GM21390 (cell line): Measurements from ENCODE around the gene HSPB6.

Experiments used
- ATAC-seq: cut with Tn5 transposase; IDR thresholded peaks from one replicate; pipeline ENCODE4 v1.9.1; 2021; ENCODE audit not compliant: unreplicated experiment

Gene HSPB6

GRCh38 chr19:35746531-35746930 lies 10.3 kb downstream of the HSPB6 start:
- no peak for ATAC-seq

DNA sequence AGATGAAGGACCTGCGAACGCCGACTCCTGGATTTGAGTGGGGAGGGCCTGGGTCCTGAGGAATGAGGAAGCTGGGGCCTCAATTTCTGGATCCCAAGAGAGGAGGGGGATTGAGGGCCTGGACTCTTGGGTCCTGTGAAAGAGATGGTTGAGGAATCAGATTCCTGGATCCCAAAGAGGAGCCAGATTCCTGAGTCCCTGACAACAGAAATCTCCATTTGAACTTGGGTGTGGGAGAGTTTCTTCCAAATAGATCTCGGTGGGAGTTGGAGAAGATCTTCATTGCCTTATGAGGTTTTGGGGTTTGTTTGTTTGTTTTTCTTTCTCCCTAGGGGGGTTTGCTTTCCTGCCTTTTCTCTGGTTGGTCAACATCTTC lies 10.8 kb downstream of the HSPB6 start:
- ATAC-seq: no peak

DNA sequence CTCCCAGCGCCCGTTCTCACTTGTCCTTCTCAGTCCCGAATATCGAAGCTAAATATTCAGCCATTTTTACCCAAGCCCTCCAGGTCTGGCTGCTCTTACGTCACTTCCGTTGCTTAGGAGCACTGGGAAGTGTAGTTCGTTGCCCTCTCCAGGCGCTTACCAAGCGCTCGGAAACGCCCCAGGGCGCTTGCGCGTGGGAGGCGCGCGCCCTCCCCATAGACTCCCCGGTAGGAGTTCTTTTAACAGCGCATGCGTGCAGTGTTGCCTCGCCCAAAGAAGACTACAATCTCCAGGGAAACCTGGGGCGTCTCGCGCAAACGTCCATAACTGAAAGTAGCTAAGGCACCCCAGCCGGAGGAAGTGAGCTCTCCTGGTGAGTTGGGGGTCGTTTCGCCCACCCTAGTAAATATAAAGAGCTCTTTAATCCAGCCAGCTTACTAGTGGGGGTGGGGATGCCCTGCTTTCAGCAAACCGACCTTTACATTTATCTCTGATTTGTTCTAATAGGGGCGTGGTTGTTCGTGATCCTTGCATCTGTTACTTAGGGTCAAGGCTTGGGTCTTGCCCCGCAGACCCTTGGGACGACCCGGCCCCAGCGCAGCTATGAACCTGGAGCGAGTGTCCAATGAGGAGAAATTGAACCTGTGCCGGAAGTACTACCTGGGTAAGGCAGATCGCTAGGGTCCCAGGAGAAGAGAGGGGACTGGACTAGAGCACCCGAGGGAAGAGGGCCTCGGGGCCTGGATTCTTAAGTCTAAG lies 11.3 kb downstream of the HSPB6 start, which contains the start of the genes PSENEN and U2AF1L4:
PSENEN (plus strand) TSS at position 324 of the 759 bp plus-strand sequence; CDS start at position 604, 280 bp downstream.
U2AF1L4 (minus strand) TSS at position 91 of the 759 bp plus-strand sequence; CDS start at position 64, 27 bp downstream.
- peak; percentile 40 for ATAC-seq

GRCh38 chr19:35744430-35745327 lies 12.2 kb downstream of the HSPB6 start:
- ATAC-seq: peak; percentile 34

- ATAC-seq: no peak
Observed at GRCh38 chr19:35743640-35744429, 13.0 kb downstream of the HSPB6 start.

DNA sequence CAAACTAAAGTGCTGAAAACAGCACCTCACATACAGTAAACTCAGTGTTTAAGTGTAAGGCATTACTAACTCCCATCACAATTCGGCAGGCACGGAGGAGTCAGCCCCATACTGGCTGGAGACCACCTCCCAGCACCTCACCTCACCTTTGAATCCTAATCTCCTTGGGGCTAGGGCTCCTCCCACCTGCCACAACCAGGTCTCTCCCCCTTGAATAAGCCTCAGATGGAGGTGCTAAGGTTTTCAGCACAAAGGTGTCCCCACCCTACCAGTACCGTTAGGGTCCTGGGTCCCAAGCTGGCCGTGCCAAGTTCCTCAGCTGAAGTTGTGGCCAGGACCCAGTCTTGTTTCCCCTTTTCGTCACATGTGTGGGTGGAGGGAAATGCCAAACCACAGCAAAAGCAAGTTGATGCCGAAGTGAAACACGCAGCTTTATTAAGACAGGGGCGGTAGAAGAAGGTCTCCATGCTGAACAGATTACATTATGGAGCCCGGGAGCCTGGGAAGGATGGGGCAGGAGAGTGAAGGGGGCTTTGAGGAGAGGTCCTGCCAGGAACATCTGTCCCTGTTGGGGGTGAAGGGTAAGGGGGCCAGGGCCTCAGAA lies 14.6 kb downstream of the HSPB6 start, which contains the start of gene IGFLR1:
IGFLR1 (minus strand) TSS at position 332 of the 604 bp plus-strand sequence. CDS start 1,272 bp downstream, outside the sequence.
- ATAC-seq: no peak

GRCh38 chr19:35741203-35741515 lies 15.7 kb downstream of the HSPB6 start:
- no peak for ATAC-seq

- ATAC-seq: peak; percentile 47
Observed at GRCh38 chr19:35740423-35741202, 16.2 kb downstream of the HSPB6 start.

DNA sequence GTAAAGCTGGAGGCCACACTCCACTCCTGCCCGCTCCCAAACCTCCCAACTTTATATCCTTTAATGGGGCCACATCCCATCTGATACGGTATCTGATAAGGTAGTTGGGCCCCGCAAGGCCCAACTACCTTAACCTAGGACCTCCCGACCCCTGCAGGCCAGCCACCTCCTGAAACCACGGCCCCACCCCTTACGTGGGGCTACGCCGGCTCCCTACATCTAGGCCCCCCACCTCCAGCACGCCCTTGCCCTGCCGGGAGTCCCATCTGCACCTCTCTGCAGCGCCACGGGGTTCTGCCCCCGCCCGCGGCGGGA lies 16.8 kb downstream of the HSPB6 start:
- ATAC-seq: peak; percentile 18

DNA sequence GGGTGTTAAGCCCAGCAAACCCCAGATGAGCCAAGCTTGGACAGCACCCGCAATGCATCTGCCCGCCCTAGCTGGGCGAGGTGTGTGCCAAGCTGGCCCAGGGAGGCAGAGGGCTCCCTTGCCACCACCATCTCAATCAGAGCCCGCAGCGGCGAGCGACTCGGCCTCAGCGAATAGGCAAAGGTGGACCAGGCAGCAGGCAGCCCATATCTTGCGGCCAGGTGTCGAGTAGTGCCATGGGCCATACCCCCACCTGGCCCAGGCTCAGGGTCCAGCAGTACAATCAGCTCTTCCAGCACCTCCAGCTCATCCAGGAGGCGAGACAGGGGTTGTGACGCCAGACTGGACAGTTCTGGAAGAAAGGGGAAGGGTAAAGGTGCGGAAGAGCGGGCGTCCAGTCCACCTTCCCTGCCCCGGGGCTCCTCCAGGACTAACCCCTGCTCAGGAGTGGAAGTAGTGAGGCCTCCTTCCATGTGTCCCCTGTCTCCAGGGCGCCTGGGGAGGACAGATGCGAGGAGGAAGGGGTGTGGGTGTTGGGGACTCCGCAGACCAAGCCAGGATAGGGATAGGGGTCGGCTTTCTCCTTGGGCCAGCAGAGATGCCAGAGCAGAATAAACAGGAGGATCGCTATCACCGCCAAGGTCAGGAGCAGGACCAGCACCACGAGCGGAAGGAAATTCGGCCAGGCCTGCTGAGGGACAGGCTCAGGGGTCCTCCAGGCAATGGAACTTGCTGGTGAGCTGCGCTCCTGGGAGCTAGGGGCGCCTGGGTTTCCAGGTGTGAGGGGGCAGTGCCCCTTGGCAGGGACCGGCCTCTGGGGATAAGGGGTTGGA lies 17.3 kb downstream of the HSPB6 start:
- ATAC-seq: no peak

GRCh38 chr19:35738887-35739229 lies 18.0 kb downstream of the HSPB6 start:
- no peak for ATAC-seq

DNA sequence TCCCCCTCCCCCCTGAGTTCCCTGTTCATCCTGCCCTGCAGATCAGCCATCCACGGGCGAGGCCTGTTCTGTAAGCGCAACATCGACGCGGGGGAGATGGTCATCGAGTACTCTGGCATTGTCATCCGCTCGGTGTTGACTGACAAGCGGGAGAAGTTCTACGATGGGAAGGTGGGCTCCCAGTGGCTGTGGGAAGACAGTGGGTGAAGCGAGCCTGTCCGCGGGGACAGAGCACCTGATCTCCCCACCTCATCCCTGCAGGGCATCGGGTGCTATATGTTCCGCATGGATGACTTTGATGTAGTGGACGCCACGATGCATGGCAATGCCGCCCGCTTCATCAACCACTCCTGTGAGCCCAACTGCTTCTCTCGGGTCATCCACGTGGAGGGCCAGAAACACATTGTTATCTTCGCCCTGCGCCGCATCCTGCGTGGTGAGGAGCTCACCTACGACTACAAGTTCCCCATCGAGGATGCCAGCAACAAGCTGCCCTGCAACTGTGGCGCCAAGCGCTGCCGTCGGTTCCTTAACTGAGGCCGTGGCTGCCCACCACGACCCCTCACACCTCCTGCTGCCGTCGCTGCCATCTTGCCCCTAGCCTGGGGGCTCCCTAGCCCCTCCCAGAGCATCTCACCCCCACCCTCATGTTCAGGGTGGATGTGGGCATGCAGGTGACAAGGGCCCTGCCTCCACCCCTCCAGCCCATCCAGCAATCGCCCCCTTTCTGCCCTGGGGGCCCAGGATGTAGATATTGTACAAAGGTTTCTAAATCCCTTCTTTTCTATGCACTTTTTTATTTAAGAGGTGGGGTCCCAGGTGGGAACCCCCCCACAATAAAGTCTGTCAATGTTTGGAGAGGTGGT lies 18.6 kb downstream of the HSPB6 start:
- no peak for ATAC-seq

DNA sequence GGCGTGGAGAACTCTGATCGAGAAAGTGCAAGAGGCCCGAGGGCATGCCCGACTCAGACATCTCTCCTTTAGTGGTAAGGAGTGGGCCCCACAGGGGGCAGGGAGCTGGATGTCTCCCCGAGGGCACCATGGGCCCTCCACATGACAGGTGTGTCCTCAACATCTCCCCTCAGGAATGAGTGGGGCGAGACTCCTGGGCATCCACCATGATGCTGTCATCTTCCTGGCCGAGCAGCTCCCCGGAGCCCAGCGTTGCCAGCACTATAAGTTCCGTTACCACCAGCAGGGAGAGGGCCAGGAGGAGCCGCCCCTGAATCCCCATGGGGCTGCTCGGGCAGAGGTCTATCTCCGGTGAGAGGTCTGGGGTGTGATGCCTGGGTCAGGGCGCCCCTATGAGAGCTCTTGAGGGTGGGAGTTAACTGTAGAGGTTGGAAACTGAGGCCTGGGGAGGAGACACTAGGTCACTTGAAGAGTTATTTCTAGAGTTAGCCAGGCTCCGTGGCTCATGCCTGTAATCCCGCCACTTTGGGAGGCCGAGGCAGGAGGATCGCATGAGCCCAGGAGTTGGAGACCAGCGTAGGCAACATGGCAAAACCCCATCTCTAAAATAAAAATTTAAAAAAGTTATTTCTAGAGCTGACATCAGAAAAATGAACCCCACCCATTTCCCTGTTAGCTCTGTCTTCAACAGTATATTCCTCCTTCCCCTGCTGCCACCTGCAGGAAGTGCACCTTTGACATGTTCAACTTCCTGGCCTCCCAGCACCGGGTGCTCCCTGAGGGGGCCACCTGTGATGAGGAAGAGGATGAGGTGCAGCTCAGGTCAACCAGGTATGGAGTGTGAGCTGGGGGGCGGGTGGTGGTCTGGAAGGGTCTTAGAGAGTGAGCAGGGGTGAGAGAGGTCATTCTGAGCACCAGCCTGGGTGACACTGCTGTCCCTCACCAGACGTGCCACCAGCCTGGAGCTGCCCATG lies 19.6 kb downstream of the HSPB6 start:
- no peak for ATAC-seq

GRCh38 chr19:35734889-35735288 lies 21.9 kb downstream of the HSPB6 start:
- no peak for ATAC-seq

GRCh38 chr19:35734273-35734672 lies 22.6 kb downstream of the HSPB6 start:
- ATAC-seq: no peak

DNA sequence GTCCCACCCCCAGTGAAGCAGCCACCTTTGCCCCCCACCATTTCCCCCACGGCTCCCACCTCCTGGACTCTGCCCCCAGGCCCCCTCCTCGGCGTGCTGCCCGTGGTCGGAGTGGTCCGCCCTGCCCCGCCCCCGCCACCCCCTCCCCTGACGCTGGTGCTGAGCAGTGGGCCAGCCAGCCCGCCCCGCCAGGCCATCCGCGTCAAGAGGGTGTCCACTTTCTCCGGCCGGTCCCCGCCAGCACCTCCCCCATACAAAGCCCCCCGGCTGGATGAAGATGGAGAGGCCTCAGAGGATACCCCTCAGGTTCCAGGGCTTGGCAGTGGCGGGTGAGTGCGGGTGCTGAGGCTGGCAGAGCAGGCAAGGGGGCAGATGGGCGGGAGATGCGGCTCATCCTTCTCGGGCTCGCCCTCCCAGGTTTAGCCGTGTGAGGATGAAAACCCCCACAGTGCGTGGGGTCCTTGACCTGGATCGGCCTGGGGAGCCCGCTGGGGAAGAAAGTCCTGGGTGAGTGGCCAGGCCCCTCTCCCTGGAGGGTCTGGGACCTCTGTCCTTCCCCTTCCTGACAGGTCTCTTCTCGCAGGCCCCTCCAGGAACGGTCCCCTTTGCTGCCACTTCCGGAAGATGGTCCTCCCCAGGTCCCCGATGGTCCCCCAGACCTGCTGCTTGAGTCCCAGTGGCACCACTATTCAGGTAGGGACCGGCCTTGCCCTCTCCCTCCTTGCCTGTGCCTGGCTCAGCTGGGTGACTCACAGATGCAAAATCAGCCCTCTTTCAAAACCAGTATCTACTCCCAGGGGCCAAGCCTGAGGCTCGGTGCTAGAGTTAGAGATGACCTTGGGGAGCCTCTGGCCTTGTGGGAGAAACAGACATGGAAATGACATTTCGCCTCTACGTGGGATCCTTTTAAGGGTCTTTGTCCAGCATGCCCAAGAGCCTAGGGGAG lies 23.4 kb downstream of the HSPB6 start:
- ATAC-seq: no peak
